Body of pancreas (tissue), 4 donors: Measurements from ENCODE around the gene GARIN5B.

Source experiments
- POLR2A ChIP-seq, 3 donors: fragments of 450-650 bp; IDR thresholded peaks; one replicate each; pipeline ENCODE4 v1.6.1; 2016; ENCODE audit warnings: antibody characterized with exemption in 3 of 3, mild to moderate bottlenecking in 2 of 3
- TF ChIP-seq, protein P1 (sequence below), 7 experiments: fragments of 450-650 bp in 4 of 7; fragments of 200-600 bp in 3 of 7; sonication (generic) in 3 of 7; IDR thresholded peaks; one replicate each; pipeline ENCODE4 v1.5.1; 2016 to 2019; ENCODE audit warnings: antibody characterized with exemption in 7 of 7

- TF ChIP-seq, protein P1, sequence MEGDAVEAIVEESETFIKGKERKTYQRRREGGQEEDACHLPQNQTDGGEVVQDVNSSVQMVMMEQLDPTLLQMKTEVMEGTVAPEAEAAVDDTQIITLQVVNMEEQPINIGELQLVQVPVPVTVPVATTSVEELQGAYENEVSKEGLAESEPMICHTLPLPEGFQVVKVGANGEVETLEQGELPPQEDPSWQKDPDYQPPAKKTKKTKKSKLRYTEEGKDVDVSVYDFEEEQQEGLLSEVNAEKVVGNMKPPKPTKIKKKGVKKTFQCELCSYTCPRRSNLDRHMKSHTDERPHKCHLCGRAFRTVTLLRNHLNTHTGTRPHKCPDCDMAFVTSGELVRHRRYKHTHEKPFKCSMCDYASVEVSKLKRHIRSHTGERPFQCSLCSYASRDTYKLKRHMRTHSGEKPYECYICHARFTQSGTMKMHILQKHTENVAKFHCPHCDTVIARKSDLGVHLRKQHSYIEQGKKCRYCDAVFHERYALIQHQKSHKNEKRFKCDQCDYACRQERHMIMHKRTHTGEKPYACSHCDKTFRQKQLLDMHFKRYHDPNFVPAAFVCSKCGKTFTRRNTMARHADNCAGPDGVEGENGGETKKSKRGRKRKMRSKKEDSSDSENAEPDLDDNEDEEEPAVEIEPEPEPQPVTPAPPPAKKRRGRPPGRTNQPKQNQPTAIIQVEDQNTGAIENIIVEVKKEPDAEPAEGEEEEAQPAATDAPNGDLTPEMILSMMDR (IDR thresholded peaks at IDR 0.05) = no peak
- TF ChIP-seq POLR2A (IDR thresholded peaks at IDR 0.05) = no peak
Measured at GRCh38 chr19:55308281-55308680, 54.8 kb downstream of the GARIN5B start.
